ENCODE results near the gene P2RY12.
"Not testable (repeated sequence)": the region's sequence is repeated elsewhere in the genome, so short reads cannot be mapped to it uniquely, and the experiment has no call there.

P2RY12 gene

GRCh38 chr3:151393146-151393830 is 8.7 kb upstream of the P2RY12 start:
- no peak for DNase-seq (ENCODE audit: low spot score)

- not testable (repeated sequence) for DNase-seq (ENCODE audit: low spot score)
Measured at GRCh38 chr3:151392191-151392590, 7.6 kb upstream of the P2RY12 start.

DNA sequence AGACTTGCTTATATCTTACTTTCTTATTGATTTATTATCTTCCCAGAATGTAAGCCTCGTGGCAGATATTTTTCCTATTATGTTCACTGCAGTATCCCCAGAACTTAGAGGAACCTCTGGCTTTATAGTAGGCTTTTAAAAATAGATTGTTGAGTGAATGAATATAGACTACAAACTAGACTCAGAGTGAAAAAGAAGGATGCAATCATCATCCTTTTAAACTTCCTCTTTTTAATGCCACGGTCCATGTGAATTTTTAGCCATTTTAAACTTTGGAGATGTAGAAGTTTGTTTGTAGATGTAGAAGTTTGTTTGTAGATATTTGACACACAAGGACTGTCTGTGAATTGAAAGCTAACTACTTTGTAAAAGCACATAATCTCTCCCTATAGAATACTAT is 7.2 kb upstream of the P2RY12 start:
- no peak for DNase-seq (ENCODE audit: low spot score)

DNA sequence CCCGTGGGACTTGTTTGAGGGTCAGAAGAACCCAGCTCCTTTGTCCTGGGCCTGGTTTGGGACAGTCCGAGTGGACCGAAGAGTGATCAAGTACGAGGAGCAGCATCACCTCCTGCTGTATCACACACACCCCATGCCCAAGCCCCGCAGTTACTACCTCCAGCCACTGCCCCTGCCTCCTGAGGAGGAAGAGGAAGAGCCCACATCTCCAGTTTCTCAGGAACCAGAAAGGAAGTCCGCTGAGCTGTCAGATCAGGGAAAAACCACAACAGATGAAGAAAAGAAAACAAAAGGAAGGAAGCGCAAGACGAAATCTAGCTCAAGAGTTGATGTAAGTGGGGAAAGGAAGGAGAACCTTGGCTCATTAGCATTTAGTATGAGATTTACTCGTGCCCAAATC is 3.3 kb upstream of the P2RY12 start:
- DNase-seq (ENCODE audit: low spot score): no peak

GRCh38 chr3:151387432-151387831 is 2.9 kb upstream of the P2RY12 start:
- no peak for DNase-seq (ENCODE audit: low spot score)

DNA sequence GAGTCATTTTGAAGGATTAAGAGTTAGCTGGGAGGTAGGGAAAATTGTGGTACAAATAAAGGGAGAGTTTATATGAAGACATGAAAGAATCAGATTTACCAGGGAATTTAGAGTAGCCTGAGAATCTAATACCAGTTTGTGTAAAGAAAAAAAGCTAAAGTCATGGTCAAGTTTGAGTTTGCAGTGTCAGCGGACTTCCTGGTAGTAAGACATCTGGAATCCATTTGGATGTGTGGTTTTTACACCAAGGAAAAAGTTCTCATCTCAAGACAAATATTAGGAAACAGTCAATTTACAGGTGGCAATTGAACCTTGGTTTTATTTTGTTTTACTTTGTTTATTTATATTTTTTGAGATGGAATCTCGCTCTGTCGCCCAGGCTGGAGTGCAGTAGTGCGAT is 1.5 kb upstream of the P2RY12 start:
- DNase-seq (ENCODE audit: low spot score): peak; percentile 34

GRCh38 chr3:151383956-151384355 is 597 bp downstream of the P2RY12 start:
- no peak for DNase-seq (ENCODE audit: low spot score)

DNA sequence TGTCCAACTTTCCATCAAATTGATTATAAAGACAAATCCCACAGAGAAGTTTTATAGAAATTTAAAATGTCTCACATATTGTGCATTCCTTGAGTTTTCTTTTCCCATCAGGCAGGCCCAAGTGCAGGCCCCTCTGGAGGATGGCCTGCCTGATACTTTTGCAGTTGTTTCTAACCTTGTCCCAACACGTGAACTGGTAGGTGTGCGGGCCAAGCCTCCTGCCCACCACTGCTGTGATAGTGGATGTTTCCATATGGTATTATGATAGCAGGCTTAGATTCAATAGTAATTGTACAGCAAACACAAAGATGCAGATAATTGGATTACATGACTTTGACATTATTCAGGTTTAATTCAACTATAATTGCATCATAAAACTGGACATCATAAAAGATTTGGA is 1.4 kb downstream of the P2RY12 start:
- no peak for DNase-seq (ENCODE audit: low spot score)

DNA sequence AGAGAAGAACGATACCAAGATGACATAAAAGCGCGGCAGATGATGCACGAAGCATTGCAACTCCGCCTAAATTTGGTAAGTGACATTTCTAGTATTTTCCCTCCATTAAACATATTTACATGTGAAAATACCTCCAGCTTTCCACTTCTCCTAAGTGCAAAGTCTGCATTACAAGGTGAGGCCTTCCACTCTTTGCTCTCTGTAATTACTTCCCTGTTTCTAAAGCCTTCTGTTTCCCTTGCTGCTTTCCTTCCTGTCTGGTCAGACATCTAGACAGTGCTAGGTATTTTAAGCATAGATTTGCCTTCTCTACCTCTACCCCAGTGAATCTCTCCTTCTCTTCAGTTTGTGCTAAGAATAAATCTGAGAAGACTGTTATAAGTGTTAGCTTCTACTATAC is 1.9 kb downstream of the P2RY12 start:
- DNase-seq (ENCODE audit: low spot score): no peak

- no peak for DNase-seq (ENCODE audit: low spot score)
Measured at GRCh38 chr3:151379083-151379734, 5.3 kb downstream of the P2RY12 start.

- DNase-seq (ENCODE audit: low spot score): no peak
Measured at GRCh38 chr3:151377768-151378385, 6.7 kb downstream of the P2RY12 start.

DNA sequence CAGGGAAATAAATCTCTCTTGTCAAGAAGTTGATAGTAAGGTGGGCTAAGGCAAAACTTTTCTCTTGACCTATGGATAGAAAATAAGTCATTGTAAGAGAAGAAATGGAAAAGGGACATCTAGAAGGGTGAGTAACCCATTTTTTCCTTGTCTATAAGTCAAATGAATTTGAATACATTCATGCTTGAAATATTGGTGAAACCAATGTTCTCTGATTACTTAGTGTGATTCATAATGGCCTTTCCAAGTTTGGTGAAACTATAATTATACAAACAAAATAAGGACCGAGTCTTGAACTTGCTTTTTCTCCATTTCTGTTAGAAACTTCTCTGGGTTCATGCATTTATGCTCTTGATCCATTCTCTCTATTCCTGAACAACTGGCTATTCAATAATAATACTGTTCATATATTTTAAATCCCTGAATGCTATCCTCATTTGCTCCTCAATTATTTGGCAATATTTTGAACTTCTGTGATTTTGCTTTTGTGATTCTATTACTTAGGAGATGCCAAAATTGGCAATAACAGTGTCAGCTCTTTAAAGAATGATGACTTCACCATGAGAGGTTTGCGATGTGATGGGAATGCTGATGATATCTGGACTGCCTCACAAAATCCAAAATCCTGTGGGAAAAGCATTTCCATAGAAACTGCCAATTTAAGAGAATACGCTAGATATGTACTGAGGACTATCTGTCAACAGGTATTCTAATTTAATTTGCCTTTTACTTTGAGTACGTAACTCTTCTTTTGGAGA is 12.3 kb downstream of the P2RY12 start:
- DNase-seq (ENCODE audit: low spot score): peak; percentile 10

DNA sequence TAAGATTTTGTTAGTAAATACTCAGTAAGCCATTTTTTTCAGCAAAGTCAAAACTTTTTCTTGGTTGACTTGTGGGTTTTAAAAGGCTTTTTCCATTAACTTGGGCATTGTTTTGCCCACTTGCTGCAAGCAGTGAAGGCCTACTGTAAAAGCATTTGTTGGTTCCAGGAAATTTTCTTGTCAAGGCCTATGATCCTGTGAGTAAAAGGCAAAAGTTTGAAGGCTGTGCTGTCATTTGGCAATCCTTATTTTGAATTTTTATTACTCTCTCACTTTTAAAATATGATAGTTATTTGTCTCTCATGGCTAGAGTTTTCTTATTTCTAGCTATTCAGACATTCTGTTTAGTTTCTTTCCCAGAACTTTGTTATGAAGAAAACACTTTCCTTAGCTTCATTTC is 13.0 kb downstream of the P2RY12 start:
- peak; percentile 9 for DNase-seq (ENCODE audit: low spot score)

GRCh38 chr3:151367448-151367847 is 17.1 kb downstream of the P2RY12 start:
- DNase-seq (ENCODE audit: low spot score): no peak

DNA sequence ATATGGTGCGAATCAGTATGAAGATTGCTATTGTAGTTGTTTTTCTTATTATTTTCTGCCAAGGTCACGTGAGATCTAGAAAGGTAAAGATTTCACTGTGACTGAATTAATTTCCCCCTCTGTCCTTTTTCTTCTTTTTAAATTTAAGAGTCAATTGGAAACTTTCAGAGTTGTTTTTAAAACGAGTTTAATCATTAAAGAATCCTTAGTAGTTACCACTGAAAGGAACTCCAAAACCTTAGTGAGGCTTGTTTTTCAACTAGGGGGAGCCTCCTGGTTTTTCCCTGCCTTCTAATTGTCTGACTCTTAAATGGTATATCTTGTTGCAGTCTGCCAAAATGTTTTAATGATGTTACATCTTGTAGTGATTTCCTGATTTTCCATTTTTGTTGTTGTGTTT is 17.6 kb downstream of the P2RY12 start:
- no peak for DNase-seq (ENCODE audit: low spot score)

DNA sequence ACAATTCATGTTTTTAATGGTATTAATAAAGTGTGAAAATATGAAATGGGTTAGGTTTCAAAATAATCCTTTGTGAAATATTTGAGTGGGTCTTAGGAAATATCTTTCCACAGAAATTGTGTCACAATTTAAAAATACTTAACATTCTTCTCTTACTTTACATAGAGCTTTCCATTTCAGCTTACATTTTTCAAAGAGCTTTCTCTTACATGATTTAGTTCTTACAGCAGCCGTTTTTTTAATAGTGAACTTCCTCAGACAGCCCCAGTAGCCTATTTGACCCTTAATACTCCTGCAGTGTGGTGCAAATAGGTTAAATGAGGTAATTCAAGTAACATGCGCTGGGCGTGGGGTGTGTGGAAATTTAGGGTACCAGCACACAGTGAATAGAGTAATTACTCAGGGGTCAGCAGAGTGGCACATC is 21.8 kb downstream of the P2RY12 start:
- DNase-seq (ENCODE audit: low spot score): peak; percentile 8

DNA sequence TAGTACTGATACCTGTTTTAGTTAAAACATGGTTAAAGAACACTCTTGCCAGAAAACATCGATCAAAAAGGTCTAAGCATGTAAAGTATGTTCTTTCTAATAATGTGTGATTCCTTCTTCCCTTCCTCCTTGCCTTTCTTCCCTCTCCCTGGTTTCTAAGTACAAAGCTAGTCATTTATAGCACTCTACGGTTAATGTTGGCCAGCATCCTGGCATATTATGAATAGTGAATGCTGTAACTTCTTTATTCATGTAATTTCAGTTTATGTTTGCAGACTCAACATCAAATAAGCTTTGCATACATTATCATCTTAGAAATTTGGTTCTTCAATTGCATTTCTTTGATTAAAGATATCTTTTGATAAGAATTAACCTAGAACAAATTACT is 27.1 kb downstream of the P2RY12 start:
- DNase-seq (ENCODE audit: low spot score): no peak

DNA sequence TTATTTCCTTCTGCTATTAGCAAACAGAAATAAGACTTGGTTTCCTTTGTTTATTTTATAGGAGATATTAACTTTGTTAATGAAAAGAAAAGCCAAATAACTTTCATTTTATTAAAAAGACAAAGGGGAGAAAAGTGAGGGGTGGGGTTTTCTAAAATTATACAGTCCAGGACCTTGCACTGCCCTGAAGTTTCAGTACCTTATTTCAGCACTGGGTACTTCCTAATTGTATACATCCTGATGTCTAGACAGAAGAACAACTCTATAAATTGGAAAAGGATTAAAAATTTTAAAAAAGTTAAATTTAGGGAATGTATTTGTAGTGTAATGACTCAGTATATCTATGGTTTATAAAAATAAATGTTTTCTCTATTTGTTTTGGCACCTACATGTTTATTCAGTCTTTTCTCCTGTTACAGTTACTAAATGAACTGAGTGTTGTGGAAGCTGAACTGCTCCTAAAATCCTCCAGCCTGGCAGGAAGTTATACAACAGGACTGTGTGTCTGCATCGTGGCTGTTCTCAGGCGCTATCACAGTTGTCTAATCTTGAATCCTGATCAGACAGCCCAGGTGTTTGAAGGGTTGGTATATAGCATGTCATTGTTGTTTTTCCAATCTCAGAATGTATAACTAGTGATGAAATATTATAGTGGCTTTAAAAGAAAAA is 27.6 kb downstream of the P2RY12 start:
- DNase-seq (ENCODE audit: low spot score): no peak

DNA sequence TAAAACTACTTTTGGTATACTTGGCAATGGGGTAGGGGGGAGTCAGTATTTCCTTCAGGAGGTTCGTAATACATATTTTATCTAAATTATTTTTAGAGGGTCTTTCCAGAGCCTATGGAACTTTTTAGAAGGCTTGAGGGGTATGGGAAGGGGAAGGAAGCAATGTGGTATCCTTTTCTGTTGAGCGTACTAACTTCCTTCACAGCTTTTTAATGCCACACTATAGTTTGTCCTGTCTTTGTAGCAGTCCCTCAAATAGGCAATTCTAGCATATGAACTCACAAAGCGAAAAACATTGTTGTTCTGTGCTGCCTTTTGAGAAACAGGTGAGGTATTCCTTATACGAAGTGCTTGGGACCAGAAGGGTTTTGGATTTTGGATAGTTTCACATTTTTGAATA is 32.9 kb downstream of the P2RY12 start:
- DNase-seq (ENCODE audit: low spot score): no peak

GRCh38 chr3:151351219-151351618 is 33.3 kb downstream of the P2RY12 start:
- no peak for DNase-seq (ENCODE audit: low spot score)

GRCh38 chr3:151350656-151351055 is 33.9 kb downstream of the P2RY12 start:
- DNase-seq (ENCODE audit: low spot score): no peak

DNA sequence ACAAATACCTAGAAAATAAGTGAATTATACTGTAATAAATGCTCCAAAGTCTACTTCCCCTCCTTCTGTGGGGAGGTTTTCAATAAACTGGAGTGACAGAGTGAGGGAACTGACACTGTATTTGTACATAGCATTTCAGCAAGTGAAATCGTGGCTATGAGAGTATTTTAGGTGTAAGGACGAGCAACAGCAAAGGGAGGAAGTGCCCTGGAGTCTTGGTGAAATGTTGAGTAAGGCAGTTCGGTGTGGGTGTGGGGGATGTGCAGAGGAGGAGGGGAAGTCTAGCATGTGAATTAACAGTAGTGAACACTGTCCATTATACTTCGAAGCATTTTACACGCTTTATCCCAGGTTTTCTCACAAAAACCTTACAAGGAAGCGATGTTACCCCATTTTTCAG is 37.1 kb downstream of the P2RY12 start:
- no peak for DNase-seq (ENCODE audit: low spot score)

Data from AG08395 (cell line).